GM21737 (cell line): ENCODE data around the gene PNLIP.

Experiments
- ATAC-seq: cut with Tn5 transposase; IDR thresholded peaks from one replicate; pipeline ENCODE4 v1.9.1; 2021; ENCODE audit warnings: mild to moderate bottlenecking, moderate library complexity; ENCODE audit not compliant: unreplicated experiment

PNLIP gene

GRCh38 chr10:116613471-116613870 lies 67.7 kb downstream of the PNLIP start:
- no peak for ATAC-seq

- no peak for ATAC-seq
These were observed 69.1 kb downstream of the PNLIP start for GRCh38 chr10:116614796-116615195.

DNA sequence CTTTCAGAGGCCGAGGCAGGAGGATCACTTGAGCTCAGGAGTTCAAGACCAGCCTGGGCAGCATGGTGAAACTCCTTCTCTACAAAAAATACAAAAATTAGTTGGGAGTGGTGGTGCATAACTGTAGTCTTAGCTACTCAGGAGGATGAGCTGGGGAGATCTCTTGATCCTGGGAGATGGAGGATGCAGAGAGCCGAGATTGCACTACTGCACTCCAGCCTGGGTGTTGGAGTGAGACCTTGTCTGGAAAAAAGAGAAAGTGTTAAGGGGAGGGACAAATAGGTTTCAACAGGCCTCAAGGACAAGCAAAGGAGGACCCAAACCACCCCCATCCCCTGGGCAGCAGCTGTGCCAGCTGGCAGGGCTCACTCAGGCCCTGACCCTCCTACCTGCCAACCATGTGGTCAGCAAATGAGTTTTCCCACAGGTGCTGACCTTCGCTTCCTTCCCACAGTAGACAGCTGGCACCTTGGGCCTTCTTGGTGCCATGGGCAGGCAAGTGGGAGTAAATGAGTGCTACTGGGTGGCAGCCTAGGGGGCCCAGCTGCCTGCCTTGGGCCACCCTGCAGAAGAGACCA lies 69.6 kb downstream of the PNLIP start:
- ATAC-seq = no peak
